NK-92 treated with Interleukin-12 subunit alpha and Interleukin-12 subunit beta, amount 100 ng/mL, for 24 hours (cell line): ENCODE results near the gene IL5RA.

ENCODE experiments used
- DNase-seq: peaks from one replicate; lab custom pipeline; 2025; lab: John Stamatoyannopoulos, UW

Gene IL5RA

DNA sequence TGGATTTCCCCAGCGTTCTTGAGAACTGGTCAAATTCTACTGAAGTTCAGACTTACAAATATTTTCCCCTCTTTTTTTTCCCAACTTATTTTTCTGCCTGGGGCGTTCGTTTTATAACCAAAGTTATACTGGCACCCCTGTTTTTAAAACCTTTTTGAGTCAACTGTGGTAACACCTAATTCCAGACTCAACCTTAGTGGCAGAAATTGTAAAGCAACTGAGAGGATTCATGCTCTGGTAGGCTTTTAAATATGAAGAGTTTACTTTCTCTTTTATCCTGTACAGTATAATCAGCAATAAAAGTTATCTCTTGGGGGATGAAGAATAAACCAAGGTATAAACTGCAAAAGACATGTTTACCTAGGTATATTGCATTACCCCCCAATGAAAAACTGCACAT, 2.3 kb downstream of the IL5RA start:
- DNase-seq, result no peak

DNA sequence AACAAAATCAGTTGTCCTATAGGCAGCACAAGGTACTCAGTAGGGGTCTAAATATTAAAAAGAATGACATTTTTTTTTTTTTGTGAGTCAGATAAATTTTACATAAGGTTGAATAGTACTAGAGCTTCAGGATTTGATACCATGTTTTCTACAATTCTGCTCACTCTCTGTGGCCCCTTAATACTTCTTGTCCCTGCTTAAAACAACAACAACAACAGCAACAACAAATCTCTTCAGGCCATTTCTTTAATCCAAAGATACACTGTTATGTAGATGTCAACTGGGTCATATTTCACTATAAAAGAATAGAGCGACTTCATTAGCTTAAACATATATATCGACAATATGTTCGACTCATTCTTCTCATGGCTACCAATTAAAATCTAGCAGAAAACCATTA, 3.0 kb downstream of the IL5RA start:
- DNase-seq, result no peak

DNA sequence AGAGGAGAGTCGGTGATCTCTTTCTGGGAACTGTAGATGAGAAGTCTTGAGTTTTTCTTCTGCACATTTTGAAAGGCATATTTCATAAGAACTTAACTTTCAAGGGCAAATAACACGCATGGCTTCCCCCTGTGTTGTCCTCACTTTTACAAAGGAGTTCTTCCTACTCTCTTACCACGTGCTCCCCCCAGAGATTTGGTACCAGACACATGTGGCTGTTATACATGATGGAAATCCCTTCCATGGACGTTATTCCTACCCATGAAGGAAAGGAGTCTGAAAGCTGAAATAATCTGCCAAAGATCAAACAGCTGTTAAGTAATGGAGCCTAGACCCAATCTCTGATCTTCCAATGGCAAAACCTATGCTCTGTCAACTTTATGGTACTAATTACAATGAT, 4.4 kb downstream of the IL5RA start:
- no peak for DNase-seq

DNA sequence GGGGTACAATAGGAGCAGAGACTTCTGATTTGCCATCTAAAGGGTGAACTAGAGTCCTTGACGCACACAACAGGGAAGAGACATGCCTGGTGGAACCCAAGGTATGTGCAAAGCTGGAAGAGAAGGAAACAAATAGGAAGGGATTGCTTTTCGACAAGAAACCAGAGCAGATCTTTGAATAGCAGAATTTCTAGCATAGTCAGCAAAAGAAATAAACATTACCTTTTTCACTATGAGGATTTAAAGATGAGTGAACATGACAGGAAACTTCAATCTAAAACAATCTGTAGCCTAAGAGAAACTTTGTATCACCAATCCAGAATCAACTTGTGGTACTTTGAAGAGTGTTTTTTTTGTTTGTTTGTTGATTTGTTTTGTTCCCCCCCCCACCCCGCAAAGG, 4.9 kb downstream of the IL5RA start:
- DNase-seq, result no peak

DNA sequence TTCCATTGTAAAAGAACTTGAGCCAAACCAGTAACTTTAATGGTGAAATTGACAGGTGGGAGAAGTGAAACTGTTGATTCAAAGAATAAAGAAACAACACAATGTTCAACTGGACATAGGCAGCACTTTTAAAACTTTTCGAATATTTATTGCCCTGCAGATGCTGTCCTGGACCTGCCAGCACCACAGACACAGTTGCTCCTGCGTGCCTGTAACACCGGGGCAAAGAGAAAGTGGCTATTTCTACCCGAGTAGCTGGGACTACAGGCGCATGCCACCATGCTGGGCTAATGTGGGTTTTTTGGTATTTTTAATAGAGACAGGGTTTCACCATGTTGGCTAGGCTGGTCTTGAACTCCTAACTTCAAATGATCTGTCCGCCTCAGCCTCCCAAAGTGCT, 7.4 kb downstream of the IL5RA start:
- DNase-seq, result no peak

DNA sequence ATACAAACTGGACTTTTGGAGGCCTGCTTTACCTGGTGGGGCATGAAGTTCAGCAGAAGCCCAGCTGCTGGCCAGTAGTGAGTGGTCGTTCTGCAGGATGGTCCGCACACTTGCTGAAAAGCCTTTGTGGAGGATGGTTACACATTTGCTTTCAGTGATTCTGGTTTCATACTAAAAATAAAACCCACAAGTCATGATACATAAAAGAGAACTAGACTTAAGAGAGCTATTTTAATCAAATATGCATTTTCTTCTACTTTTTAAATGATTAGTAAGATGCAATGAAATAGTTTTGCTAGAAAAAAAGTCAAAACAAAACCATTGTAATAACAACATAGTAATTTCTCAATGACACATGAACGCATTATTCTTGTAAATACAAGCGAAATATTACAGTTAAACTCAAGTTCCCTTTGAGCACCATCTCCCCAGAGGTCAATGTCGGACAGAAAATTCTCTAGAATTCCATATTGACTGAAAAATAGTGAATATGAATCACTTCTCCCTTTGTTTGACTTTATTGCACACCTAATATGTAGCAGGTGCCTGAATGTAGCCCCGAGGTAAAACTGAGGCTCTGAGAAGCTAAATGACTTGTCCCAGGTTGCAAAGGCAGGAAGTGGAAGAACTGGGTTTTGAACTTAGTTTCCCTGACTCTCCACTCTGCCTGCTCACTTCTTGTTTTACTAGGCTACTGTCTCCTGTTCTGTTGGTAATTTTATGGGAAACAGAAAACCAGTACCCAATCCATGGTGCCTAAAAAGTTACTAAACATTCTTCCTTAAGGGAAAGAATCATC, 8.3 kb downstream of the IL5RA start:
- DNase-seq, result no peak

DNA sequence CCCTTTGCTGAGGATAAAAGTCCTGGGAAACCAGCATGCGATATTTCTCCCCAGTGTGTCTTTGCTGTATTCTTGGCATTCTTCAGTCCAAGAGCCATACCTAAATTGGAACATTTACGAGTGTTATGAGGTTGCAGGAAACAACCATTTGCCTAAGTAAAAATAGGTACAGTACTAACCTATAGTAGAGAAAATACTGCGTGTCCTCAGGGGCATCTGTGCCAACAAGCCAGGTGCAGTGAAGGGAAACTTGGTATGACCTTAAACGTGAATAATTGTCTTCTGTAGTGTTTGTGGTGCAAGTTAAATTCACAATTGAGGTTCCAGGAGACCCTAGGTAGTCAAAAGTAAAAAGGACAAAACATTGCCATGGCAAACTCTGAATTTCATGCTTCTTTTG, 12.2 kb downstream of the IL5RA start:
- DNase-seq, result no peak

DNA sequence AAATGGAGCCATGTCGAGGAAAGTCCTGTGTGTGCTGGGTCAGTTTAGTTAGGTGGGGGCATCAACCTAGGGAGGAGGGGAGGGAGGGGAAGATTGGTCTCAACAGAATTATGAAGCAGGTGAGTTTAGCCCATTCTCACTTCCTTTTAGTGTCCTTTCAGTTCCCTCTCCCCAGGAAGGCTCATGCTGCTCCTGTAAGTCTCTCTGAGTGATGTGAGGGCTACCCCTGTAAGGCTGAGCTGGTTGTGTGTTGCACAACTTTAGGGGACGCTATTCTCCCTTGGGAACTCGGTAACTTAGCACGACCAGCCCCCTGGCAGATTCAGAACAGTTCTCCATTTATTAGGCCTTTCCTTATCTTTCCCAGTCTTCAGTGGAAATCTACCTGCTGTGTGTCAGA, 21.2 kb downstream of the IL5RA start:
- DNase-seq, result no peak

DNA sequence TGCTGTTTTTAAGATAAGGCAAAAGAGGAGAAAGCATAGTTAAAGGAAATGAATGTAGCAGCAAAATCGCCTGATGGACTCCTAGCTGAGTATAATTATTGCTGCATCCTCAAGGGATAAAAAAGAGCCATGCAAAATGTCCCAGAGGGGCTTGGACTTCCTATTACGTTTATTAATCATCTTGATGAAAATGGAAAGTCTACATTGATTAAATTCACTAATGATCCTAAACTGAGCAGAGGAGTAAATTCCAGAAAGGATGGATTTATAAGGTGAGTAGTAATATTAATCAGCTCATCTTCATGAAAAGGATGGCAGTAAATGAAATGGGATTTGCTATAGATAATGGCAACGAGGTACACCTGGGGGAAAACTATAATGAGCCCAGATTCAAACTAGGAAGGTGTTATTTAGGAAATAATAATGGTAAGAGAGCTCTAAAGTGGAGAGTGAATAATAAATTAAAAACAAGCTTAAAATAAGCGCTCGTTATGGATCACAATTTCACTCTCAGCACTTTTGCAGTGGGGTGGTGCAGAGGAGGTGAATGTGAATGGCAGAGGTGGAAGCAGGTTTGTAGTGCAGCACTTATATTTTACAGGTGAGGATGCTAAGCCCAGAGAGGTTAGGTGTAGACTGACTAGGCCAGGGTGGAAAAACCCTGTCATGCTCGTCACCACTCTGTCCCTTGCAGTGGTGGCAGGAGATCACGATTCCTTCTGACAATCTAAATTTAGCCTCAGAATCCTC, 22.3 kb downstream of the IL5RA start:
- no peak for DNase-seq

DNA sequence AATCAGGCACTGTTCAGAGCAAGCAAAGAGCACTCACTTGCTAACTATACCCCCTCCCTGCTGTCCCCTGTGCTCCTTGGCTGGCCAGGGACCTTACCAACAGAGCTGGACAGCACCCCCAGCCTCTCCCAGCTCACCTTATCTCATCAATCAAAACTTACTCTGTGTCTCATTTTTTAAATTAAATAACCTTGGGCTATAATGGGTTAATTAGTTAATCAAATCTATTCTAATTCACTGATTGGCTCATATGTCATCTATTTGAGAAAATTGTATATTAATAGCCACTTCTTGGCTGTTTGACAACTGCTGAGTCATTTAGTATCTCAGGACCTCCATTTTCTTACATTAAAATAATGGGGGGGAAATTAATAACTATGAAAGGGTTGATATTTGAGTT, 22.9 kb downstream of the IL5RA start:
- no peak for DNase-seq

DNA sequence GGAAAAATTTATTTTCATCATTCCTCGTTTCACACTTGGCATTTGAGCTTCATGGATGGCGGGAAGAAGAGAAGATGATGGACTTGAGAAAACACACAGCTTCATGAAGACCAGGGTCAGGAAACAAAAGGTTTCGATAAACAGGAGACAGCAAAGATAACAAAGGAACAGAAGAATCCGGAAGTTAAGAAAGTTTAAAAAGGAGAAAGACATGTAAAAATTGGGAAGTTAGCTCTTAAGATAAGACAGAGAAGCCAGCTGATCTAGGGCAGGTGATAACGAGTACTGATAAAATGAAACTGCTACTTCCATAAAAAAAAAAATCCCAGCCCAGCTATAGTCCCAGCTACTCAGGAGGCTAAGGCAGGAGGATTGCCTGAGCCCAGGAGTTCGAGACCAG, 23.9 kb downstream of the IL5RA start:
- no peak for DNase-seq

DNA sequence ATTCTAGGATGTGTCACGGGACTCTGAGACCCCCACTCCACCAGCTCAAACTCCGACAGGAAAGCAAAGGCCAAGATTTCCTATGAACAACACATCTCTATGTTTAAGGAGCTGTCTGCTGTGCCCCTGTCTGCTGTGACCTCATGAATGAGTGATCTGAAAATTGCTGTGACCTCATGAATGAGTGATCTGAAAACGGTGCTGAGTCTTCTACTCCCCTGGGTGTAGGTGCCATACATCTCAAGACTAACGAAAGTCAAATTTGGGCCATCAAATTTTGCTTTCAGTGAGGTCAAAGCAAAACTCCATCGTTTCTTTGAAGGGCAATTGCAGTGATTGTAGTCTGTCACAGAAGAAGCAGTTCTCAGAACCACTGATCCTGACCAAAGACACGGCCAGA, 24.4 kb downstream of the IL5RA start:
- DNase-seq, result no peak

DNA sequence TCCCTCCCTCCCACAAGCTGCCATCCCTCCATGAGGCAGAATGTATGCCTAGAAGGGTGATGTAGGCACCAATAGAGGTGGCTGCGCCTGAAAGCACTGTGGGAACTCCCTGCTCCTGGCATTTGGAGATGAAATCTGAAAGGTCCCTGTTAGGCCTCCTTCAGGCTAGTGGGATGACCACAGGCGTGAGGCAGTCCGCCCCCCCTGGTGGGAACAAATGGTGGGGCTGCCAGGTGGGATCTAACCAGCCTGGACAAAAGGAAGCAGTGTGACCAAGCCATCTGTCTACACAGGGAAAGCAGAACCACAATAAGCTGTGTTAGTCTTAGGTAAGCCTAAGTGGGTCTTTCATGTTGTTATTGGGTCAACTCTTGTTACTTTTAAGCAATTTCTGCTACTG, 25.3 kb downstream of the IL5RA start:
- DNase-seq, result no peak

DNA sequence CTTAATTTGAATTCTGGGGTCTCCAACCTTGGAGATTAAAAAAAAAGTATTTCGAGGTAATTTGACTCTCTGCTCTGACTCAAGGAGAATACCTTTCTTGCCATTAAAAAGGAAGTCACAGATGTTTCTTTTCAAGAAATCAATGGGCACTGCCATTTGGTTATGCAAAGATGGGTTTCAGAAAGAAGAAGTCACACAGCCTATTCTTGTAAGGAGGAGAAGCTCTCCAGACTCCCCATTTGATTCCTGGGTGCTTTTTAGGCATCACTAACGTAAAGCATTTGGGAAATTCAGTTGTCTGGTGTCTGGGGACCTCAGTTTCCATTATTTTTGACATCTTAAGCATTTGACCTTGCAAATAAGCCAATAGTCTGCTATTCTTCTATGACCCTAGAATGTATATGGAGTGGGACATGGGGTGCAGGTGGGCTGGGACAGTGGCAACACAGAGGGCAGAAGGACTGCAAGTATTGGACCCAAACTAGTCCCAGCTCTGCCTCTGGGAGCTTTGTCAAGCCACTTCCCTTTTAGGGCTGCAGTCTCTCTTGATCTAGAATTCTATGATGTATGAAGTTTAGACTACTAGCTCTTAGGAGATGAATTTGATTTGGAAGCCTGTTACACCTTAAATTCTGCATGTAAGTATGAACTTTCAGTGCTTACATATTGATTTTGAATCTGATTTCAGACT, 27.8 kb downstream of the IL5RA start:
- no peak for DNase-seq

DNA sequence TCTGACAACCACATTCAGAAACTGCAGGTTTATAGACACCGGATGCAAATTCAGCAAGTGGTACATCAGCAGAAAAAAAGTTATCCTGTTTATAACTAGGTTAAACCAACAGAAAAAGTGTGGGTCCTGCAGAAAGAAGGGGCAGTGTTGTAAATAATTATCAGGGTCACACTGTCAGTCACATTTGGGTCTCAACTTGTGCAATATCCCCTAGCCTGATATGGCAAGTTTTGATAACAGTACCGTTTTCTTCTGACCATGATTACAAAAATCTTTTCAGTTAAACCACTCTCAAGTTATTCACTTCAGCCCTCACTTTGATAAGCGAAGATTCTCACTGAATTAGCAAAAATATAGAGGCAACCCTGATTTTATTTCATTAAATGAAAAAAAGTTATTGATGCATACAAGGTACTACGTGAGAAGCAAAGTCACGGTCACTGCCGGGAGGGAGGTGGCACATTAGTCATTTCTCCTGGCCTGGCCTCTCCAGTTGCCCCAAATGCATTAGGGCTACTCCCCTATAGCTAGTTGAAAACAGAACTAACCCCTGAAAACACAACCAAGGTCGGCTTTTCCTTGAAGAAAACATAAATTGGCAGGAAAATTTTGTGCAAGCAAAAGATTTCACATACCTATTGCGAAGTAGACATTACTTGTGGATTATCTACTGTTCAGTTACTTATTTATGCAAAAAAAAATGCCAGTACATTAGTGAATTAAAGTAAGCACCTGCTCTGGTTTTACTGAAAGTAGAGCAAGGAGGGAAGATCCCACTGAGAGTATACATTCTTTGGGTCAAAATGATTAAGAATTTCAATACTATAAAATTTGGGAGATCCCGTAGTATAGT, 28.6 kb downstream of the IL5RA start:
- no peak for DNase-seq

DNA sequence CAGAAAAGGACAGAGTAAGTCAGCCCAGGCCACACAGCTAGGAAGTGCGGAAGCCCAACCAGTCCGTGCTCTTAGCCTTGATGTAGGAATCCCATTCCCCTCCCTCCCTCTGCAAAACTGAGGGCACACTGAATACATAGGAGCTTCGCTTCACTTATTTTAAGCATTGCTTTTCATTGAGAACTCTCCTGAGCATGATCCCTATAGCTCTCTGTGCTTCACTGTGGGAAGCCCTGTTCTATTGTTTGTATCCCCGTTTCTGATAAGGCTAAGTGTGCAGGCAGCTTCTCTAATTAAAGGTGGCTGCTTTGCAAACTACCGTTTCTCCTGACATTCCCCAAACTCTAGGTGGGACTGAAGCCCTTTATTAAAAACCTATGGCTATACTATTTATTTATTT, 29.9 kb downstream of the IL5RA start:
- no peak for DNase-seq

DNA sequence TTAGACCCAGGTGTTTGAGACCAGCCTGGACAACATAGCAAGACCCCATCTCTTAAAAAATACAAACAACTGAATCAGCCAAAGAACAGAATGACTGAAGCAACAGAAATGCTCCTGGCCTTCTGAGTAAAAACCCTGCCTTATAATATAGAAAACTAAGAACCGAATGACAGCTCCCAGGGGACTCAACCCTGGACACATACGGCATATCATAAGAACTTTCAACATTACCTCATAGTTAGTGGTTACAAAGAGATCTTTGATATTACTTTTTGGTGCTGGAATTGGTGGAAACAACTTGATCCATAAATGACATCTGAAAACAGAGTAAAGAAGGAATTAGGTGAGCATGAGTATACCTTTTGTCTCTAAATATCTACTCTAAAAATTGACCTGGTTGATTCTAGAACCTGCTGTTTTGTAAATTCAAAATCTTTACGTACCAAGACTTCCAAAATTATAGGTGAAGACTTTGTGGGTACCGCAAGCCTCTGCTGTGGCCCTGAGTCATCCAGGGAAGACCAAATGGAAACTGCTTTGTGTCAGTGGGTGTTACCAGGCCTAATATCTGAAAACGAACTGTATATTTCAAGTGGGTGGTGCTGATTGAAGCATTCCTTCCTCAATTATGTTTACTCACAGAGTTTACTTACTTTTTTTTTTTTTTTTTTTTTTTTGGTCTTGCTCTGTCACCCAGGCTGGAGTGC, 35.5 kb downstream of the IL5RA start:
- no peak for DNase-seq

DNA sequence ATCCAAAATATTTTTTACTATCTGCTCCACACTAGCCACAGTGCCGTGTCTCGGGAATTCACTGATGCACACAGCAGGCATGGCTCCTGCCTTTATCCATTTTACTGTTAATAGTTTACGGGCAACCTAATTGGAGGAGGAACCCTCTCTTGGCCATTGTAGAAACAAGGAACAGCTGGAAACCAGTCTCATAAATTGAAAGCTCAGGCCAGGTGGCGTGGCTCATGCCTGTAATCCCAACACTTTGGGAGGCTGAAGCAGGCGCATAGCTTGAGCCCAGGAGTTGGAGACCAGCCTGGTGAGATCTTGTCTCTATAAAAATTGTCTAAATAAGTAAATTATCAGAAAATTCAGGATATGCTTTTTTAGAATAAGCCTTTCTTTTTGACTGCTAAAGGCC, 39.0 kb downstream of the IL5RA start:
- no peak for DNase-seq

DNA sequence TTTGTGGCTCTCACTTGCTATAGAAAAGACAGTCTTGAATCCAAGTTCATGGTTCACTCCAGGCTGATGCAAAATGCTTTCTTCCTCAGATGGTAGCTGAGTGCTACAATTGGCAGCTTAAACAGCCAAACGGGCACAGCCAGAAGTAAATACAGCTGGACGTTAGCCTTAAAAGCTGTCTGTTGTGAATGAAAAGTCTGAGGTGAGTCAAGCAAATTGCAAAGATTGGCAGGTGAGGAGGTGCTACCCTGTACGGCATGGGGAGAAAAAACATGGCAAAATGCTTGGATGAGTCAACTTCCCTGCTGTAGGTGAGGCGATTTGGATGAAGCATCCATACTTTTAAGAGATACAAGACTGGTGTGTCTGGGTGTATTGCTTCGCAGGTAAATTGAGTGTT, 40.5 kb downstream of the IL5RA start:
- no peak for DNase-seq

DNA sequence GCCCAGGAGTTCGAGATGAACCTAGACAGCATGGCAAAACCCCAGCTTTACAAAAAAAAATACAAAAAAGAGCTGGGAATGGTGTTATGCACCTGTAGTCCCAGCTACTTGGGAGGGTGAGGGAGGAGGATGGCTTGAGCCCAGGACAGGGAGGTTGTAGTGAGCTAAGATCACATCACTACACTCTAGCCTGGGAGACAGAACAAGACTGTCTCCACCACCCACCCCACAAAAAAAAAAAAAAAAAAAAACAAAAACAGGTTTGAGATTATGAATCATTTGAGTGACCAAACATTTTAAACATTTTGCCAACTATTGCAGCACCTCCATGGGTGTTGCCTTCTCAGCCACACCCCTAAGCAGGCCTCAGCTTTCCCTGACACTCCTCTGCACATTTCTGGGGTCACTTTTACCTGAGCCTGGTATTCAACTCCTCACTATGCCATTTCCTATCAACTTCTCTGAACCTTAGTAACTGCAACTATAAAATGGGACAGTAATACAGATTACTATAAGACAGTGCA, 41.8 kb downstream of the IL5RA start:
- DNase-seq, result peak; percentile 2

DNA sequence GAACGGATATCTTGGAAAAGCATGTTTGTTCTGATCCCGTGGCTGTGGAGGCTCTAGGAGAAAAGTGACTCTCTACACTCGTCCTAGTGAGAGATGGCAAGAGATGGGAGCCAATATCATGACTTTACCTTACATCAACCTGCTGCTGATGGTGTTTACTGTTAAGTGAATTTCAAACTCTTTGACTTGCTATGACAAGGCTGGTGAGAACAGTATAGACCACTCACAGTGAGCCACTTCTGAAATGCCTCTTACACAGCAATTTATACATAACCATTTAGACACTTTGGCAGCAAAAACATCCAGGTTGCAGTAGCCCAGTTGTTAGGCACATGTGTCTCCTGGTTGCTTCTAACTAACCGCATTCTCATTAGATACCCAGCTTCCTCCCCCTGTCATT, 43.3 kb downstream of the IL5RA start:
- DNase-seq, result no peak
